ENCODE measurements around the gene EDEM3.

- no peak for TF ChIP-seq EZH2 (IDR thresholded peaks at IDR 0.05; ENCODE audit: borderline replicate concordance, insufficient read depth, low read depth, low read length, poor library complexity, severe bottlenecking)
- TF ChIP-seq, protein P1, sequence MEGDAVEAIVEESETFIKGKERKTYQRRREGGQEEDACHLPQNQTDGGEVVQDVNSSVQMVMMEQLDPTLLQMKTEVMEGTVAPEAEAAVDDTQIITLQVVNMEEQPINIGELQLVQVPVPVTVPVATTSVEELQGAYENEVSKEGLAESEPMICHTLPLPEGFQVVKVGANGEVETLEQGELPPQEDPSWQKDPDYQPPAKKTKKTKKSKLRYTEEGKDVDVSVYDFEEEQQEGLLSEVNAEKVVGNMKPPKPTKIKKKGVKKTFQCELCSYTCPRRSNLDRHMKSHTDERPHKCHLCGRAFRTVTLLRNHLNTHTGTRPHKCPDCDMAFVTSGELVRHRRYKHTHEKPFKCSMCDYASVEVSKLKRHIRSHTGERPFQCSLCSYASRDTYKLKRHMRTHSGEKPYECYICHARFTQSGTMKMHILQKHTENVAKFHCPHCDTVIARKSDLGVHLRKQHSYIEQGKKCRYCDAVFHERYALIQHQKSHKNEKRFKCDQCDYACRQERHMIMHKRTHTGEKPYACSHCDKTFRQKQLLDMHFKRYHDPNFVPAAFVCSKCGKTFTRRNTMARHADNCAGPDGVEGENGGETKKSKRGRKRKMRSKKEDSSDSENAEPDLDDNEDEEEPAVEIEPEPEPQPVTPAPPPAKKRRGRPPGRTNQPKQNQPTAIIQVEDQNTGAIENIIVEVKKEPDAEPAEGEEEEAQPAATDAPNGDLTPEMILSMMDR (IDR thresholded peaks at IDR 0.05) = no peak
Observed at GRCh38 chr1:184646824-184647223, 107.8 kb downstream of the EDEM3 start.
